Endothelial cell of umbilical vein (primary cell): ENCODE data around the gene MYH15. TPM values are rescaled to one million over a fixed set of nuclear protein-coding genes. Genes with fewer than 3 reads are reported as not detected.

Experiments
- BruUV-seq: library from RNA; stranded (reverse); fragments of 400-500 nt; replicated peaks from 2 replicates; lab custom pipeline; 2021; lab: Mats Ljungman, UMichigan
- CTCF ChIA-PET: fragments of 300-600, 350-600 bp; sonication (Branson Sonifier 250); formaldehyde crosslinking; loops from one replicate; lab custom pipeline; 2021; ENCODE audit warnings: antibody characterized with exemption, inconsistent platforms; lab: Charles Lee
- POLR2A ChIA-PET: fragments of 300-600, 350-600 bp; sonication (Branson Sonifier 250); formaldehyde crosslinking; loops from one replicate; lab custom pipeline; 2021; ENCODE audit warnings: antibody characterized with exemption, inconsistent platforms; lab: Charles Lee
- DNase-seq: peaks from one replicate; pipeline ENCODE4 v3.0.0-alpha.2; 2011; ENCODE audit warnings: low read depth, low spot score
- FAIRE-seq: peaks from 2 replicates; lab custom pipeline; 2011; peaks lifted over from hg19 to GRCh38; lab: Jason Lieb, UNC
- H2AFZ ChIP-seq: 2 replicates; pipeline ENCODE4 v1.6.0; 2012; ENCODE audit warnings: low read depth, low read length, control low read depth, inconsistent platforms
- H3K27ac ChIP-seq: 2 replicates; pipeline ENCODE4 v1.5.1; 2011; ENCODE audit warnings: low read depth, mild to moderate bottlenecking, control low read depth, low read length, moderate library complexity; ENCODE audit not compliant: insufficient read depth
- H3K27me3 ChIP-seq, 2 experiments: 2 replicates each; pipeline versions ENCODE4 v1.6.0 to v1.6.1; 2011; ENCODE audit warnings: low read length in 2 of 2, mixed read lengths in 1 of 2; ENCODE audit not compliant: control insufficient read depth in 2 of 2, insufficient read depth in 2 of 2
- H3K36me3 ChIP-seq, 2 experiments: 2 replicates in 1 of 2; 3 replicates in 1 of 2; pipeline ENCODE4 v1.5.1; 2011; ENCODE audit warnings: low read length in 2 of 2, mild to moderate bottlenecking in 1 of 2, moderate library complexity in 1 of 2; ENCODE audit not compliant: control insufficient read depth in 2 of 2, insufficient read depth in 2 of 2; ENCODE audit errors: extremely low read depth in 1 of 2
- H3K4me1 ChIP-seq: 3 replicates; pipeline ENCODE4 v1.5.1; 2011; ENCODE audit warnings: mild to moderate bottlenecking, low read length; ENCODE audit not compliant: control insufficient read depth, insufficient read depth; ENCODE audit errors: extremely low read depth
- H3K4me2 ChIP-seq: 2 replicates; pipeline ENCODE4 v1.6.1; 2011; ENCODE audit warnings: low read length, control low read depth, mixed read lengths; ENCODE audit not compliant: insufficient read depth
- H3K4me3 ChIP-seq, 3 experiments: fragments of 200-600 bp in 1 of 3; sonication (generic), shearing (Covaris generic) in 1 of 3; replicated peaks in 1 of 3; 2 replicates each; pipeline ENCODE4 v1.5.1; 2011 to 2016; ENCODE audit warnings: control low read depth in 3 of 3, low read length in 3 of 3, mild to moderate bottlenecking in 2 of 3, inconsistent platforms in 1 of 3, low read depth in 1 of 3, moderate library complexity in 1 of 3; ENCODE audit not compliant: insufficient read depth in 1 of 3
- H3K79me2 ChIP-seq: 2 replicates; pipeline ENCODE4 v1.6.0; 2012; ENCODE audit warnings: low read length, inconsistent platforms; ENCODE audit not compliant: control insufficient read depth, insufficient read depth
- H3K9ac ChIP-seq: replicated peaks from 2 replicates; pipeline ENCODE3; 2011; ENCODE audit warnings: low read length, control low read depth; ENCODE audit not compliant: insufficient read depth; ENCODE audit errors: extremely low read depth
- H3K9me1 ChIP-seq: replicated peaks from 3 replicates; pipeline ENCODE4 v1.6.0; 2011; ENCODE audit warnings: mild to moderate bottlenecking, low read length; ENCODE audit not compliant: control insufficient read depth, insufficient read depth; ENCODE audit errors: extremely low read depth
- H3K9me3 ChIP-seq: replicated peaks from 2 replicates; pipeline ENCODE4 v1.5.1; 2012; ENCODE audit warnings: low read length, inconsistent platforms; ENCODE audit not compliant: control insufficient read depth, insufficient read depth
- H4K20me1 ChIP-seq: replicated peaks from 2 replicates; pipeline ENCODE3; 2011; ENCODE audit warnings: mild to moderate bottlenecking, low read length; ENCODE audit not compliant: control insufficient read depth, insufficient read depth; ENCODE audit errors: extremely low read depth
- EZH2 ChIP-seq: IDR thresholded peaks from 2 replicates; pipeline ENCODE4 v1.6.1; 2012; ENCODE audit warnings: borderline replicate concordance, low read depth, mild to moderate bottlenecking, moderate library complexity, low read length, inconsistent platforms; ENCODE audit not compliant: severe bottlenecking
- GATA2 ChIP-seq: IDR thresholded peaks from 2 replicates; pipeline ENCODE4 v1.7.0; 2011; ENCODE audit warnings: low read depth, mild to moderate bottlenecking, moderate library complexity, mixed read lengths, low read length; ENCODE audit not compliant: insufficient read length, insufficient read depth
- JUN ChIP-seq: IDR thresholded peaks from 2 replicates; pipeline ENCODE4 v1.6.1; 2011; ENCODE audit warnings: borderline replicate concordance, low read depth; ENCODE audit not compliant: insufficient read length, insufficient read depth
- MYC ChIP-seq: IDR thresholded peaks from one replicate; pipeline ENCODE4 v1.6.1; 2011; ENCODE audit warnings: mild to moderate bottlenecking, low read depth, low read length
- POLR2AphosphoS5 ChIP-seq: IDR thresholded peaks from 2 replicates; pipeline ENCODE4 v1.6.1; 2012; ENCODE audit warnings: low read depth, mild to moderate bottlenecking, control low read depth, low read length, moderate library complexity; ENCODE audit not compliant: insufficient read depth
- dilution Hi-C: fragments of 300-500 bp; cut with MboI; formaldehyde crosslinking; loops from one replicate; pipeline ENCODE4 v1.15.0; 2019; ENCODE audit warnings: low sequenced_read_pairs; ENCODE audit not compliant: extremely low pct_ligation_motif_present
- intact Hi-C: fragments of 100-400 bp; cut with micrococcal nuclease; formaldehyde crosslinking; loops from one replicate; pipeline ENCODE4 v1.10.0; 2022
- polyA plus RNA-seq, 4 experiments: library from polyadenylated mRNA; depleted of rRNA in 3 of 4; stranded (reverse) in 3 of 4; unstranded in 1 of 4; fragments of >200 nt; gene quantifications; 2 replicates each; pipeline versions ENCODE4 v1.2.1 to v1.2.3, GENCODE V29; 2011 to 2012; ENCODE audit warnings: missing spikeins in 1 of 4
- total RNA-seq: library from RNA; stranded (reverse); gene quantifications from 2 replicates; pipeline ENCODE4 v1.2.3, GENCODE V29; 2021
- TF ChIP-seq, protein P1 (sequence below), 2 donors: IDR thresholded peaks; 1 replicate in 1 of 2; 2 replicates in 1 of 2; pipeline ENCODE4 v1.5.1; 2011; ENCODE audit warnings: low read length in 2 of 2, mild to moderate bottlenecking in 2 of 2, moderate library complexity in 2 of 2, control low read depth in 1 of 2, inconsistent platforms in 1 of 2, low read depth in 1 of 2; ENCODE audit not compliant: insufficient read depth in 1 of 2; ENCODE audit errors: extremely low read depth in 1 of 2

The MYH15 gene
- total and polyA plus RNA-seq, 2 donors (not counting 3 experiments of a cell fraction or from before 2014, with no cell fraction given): 0.27 TPM; not detected in 1

DNA sequence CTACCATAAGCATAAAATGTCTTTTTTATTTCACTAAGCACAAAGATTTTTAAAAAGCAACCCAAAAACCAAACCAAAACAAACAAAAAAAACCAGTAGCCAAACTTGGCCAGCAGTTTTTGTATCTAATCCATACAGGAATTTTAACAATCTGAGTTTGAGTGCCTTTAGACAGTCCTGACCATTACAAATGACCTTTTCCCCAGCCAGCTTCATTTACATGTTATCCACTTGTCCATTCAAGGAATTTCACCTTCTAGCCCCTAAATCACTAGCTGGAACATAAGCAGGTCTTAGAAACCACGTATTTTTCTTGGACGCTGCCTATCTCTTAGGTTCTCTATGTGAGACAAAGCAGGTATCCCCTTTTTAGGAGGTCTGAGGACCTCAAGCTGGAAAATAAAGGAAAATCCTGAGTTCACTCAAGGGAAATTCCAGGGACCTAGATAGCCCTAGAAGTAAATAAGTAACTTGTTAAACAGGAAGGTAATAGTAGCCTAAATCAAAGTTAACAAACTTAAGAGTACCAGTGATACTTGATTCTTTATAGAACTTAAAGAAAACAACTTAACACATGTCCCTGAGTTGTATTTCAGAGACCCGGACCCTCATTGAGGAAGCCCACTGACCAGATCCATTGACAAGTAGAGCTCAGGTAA is 44.6 kb upstream of the MYH15 start:
- dilution Hi-C loops (no loop called here), intact Hi-C loops (loop anchor here (5.0 kb wide), 2 partner anchors 628 to 1318 kb away; no protein-coding TSS in a partner anchor)
- Histone ChIP-seq H2AFZ (no peak overlapping the region), H3K79me2 (no peaks in the 10 kb centered on the region), H3K27me3 (no peaks in the 10 kb centered on the region), H4K20me1 (no peaks in the 10 kb centered on the region), H3K9ac (no peak overlapping the region), H3K9me1 (no peaks in the 10 kb centered on the region), H3K36me3 (peaks cover 0 to 11% of the 10 kb centered on the region in 2 experiments), H3K4me2 (no peak overlapping the region), H3K4me3 (no peak overlapping the region), H3K27ac (no peak overlapping the region), H3K4me1 (no peaks in the 10 kb centered on the region), H3K9me3 (no peaks in the 10 kb centered on the region)
- CTCF ChIA-PET: interaction anchor here (0.6 to 5.7 kb wide), 5 partner anchors 7 to 879 kb away, joined by 3 to 122 read pairs (median 4); no protein-coding TSS in a partner anchor
- POLR2A ChIA-PET: no interaction called here
- TF ChIP-seq, protein P1, sequence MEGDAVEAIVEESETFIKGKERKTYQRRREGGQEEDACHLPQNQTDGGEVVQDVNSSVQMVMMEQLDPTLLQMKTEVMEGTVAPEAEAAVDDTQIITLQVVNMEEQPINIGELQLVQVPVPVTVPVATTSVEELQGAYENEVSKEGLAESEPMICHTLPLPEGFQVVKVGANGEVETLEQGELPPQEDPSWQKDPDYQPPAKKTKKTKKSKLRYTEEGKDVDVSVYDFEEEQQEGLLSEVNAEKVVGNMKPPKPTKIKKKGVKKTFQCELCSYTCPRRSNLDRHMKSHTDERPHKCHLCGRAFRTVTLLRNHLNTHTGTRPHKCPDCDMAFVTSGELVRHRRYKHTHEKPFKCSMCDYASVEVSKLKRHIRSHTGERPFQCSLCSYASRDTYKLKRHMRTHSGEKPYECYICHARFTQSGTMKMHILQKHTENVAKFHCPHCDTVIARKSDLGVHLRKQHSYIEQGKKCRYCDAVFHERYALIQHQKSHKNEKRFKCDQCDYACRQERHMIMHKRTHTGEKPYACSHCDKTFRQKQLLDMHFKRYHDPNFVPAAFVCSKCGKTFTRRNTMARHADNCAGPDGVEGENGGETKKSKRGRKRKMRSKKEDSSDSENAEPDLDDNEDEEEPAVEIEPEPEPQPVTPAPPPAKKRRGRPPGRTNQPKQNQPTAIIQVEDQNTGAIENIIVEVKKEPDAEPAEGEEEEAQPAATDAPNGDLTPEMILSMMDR (IDR thresholded peaks at IDR 0.05; ENCODE audit: extremely low read depth in 1 of 2, insufficient read depth in 1 of 2, low read depth in 1 of 2, low read length in 2 of 2): no peak
- no peak for TF ChIP-seq JUN
- no peak for TF ChIP-seq EZH2
- TF ChIP-seq GATA2: no peak
- no peak for TF ChIP-seq POLR2AphosphoS5
- no peak for TF ChIP-seq MYC
- no TSS peak for BruUV-seq
- FAIRE-seq: no peak
- DNase-seq: no peak
